ENCODE results near the gene FBXO17. TPM values are rescaled to one million over a fixed set of nuclear protein-coding genes. Genes with fewer than 3 reads are reported as not detected.

FBXO17 gene
- total and polyA plus RNA-seq, 2 experiments from 2014 or later: 41.9 to 49.4 TPM

DNA sequence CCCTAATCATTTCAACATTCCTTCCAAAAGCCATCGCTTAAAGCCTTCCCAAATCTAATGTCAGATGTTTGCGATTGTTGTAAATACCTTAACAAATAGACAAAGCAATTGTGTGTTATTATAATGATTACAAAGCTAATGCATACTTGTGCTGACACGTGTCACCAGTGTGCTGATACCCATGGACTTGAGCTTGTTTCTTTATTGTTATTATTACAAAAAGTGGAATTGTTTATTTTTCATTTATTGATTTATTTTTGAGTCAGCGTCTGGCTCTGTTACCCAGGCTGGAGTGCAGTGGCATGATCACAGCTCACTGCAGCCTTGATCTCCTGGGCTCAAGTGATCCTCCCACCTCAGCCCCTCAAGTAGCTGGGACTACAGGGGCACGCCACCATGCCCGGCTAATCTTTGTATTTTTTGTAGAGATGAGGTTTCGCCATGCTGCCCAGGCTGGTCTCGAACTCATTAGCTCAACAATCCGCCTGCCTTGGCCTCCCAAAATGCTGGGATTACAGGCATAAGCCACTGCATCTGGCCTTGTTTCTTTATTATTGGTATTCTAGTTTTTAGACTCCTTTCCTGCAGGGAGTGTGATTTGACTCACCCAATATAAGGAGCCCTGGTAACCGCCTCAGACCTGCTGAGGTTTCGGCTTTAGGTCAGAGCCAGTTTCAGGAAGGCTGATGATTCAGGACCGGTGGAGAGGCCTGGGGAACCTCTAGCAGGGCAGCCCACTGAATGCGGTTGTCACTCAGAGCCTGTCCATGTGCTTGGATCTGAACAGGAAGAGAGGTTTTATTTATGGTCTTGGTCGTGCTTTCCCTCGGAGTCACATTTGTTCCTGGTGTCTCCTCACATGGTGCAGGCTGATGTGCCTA lies 2.1 kb upstream of the FBXO17 start:
- no peak for TF ChIP-seq EZH2 (IDR thresholded peaks at IDR 0.05; ENCODE audit: borderline replicate concordance)
- Histone ChIP-seq H2AFZ (no peak overlapping the region), H3K4me3 (no peak overlapping the region), H3K4me1 (ENCODE audit: insufficient read depth) (peaks cover 24% of the 10 kb centered on the region), H3K4me2 (peak overlapping the region; percentile 79), H3K79me2 (peaks cover 20% of the 10 kb centered on the region), H3K9me3 (ENCODE audit: low read depth) (no peaks in the 10 kb centered on the region), H3K27ac (peak overlapping the region; percentile 99), H3K36me3 (replicated peaks; ENCODE audit: insufficient read depth, low read depth) (no peaks in the 10 kb centered on the region), H3K27me3 (no peaks in the 10 kb centered on the region), H3K9me2 (replicated peaks; ENCODE audit: insufficient read depth) (no peaks in the 10 kb centered on the region), H4K20me1 (ENCODE audit: insufficient read depth, poor library complexity, severe bottlenecking) (no peaks in the 10 kb centered on the region)
- peak; percentile 53 for DNase-seq (ENCODE audit: low spot score)
- 62% methylated on average over 15 of the region's 15 CpGs for WGBS (ENCODE audit: low lambda C conversion rate, missing lambda C conversion rate)

DNA sequence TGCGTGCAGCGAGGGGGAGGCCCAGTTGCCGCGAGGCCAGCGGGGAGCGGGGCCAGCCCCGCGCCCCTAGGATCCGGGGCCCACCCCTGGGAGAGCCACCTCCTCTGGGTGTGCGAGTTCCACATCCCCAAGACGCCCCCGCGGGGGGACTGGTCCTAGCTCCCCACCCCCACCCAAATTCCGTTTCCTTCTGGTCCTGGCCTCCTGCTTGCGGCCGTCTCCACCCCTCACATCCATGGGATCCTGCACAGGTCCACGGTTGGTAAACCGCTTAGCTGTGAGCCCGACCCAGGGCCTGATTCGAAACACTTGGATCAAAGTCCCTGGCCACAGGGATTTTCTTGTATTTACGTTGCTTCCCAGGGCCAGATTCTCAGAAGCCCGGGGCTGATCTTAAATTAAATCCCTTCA lies 324 bp upstream of the FBXO17 start:
- Histone ChIP-seq H3K4me1 (ENCODE audit: insufficient read depth) (peaks cover 24% of the 10 kb centered on the region), H3K79me2 (peaks cover 38% of the 10 kb centered on the region), H4K20me1 (ENCODE audit: insufficient read depth, poor library complexity, severe bottlenecking) (no peaks in the 10 kb centered on the region), H3K27me3 (no peaks in the 10 kb centered on the region), H3K9me2 (replicated peaks; ENCODE audit: insufficient read depth) (no peaks in the 10 kb centered on the region), H3K27ac (peak overlapping the region; percentile 99), H2AFZ (peak overlapping the region; percentile 55), H3K9me3 (ENCODE audit: low read depth) (no peaks in the 10 kb centered on the region), H3K36me3 (replicated peaks; ENCODE audit: insufficient read depth, low read depth) (no peaks in the 10 kb centered on the region), H3K4me3 (peak overlapping the region; percentile 4), H3K4me2 (peak overlapping the region; percentile 79)
- peak; percentile 70 for DNase-seq (ENCODE audit: low spot score)
- TF ChIP-seq, protein P1, sequence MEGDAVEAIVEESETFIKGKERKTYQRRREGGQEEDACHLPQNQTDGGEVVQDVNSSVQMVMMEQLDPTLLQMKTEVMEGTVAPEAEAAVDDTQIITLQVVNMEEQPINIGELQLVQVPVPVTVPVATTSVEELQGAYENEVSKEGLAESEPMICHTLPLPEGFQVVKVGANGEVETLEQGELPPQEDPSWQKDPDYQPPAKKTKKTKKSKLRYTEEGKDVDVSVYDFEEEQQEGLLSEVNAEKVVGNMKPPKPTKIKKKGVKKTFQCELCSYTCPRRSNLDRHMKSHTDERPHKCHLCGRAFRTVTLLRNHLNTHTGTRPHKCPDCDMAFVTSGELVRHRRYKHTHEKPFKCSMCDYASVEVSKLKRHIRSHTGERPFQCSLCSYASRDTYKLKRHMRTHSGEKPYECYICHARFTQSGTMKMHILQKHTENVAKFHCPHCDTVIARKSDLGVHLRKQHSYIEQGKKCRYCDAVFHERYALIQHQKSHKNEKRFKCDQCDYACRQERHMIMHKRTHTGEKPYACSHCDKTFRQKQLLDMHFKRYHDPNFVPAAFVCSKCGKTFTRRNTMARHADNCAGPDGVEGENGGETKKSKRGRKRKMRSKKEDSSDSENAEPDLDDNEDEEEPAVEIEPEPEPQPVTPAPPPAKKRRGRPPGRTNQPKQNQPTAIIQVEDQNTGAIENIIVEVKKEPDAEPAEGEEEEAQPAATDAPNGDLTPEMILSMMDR (IDR thresholded peaks at IDR 0.05; ENCODE audit: poor library complexity): no peak
- TF ChIP-seq EZH2phosphoT487 (IDR thresholded peaks at IDR 0.05; ENCODE audit: low read depth, severe bottlenecking, unreplicated experiment): no peak
- no peak for TF ChIP-seq EZH2 (IDR thresholded peaks at IDR 0.05; ENCODE audit: borderline replicate concordance)
- WGBS (ENCODE audit: low lambda C conversion rate, missing lambda C conversion rate): 8% methylated on average over 8 of the region's 22 CpGs

DNA sequence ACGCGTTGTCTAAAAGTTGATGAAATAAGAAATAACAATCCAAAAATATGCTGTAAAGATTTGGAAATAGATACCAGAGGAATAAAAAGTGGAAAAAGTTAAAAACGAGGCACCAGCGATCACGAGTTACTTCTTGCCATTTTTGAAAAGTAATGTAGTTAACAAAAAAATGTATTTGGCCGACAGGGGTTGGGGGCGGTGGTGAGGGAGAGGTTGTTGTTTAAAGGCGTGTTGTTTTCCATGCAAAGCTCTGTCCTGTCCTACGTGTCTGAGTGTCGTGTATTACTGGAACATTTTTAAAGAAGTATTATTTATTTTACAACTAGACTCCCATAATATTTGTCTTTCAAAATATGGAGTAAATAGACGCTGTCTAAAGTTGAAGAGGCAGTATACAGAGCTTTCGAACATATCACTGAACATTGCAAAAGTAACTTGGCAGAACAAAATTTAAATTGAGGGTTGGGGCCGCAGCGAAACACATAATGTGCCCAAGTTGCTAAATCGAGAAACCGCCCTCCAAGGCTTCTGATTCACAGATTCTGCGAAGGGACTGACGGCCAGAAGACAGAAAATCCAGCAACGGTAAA lies 823 bp downstream of the FBXO17 start:
- peak; percentile 19 for DNase-seq (ENCODE audit: low spot score)

More for the DNA sequence above, 823 bp downstream of the FBXO17 start:
- peak overlapping the region; percentile 99 for H3K27ac ChIP-seq
- 18% methylated on average over 19 of the region's 19 CpGs for WGBS (ENCODE audit: low lambda C conversion rate, missing lambda C conversion rate)
- TF ChIP-seq EZH2 (IDR thresholded peaks at IDR 0.05; ENCODE audit: borderline replicate concordance) (no peak), EZH2phosphoT487 (IDR thresholded peaks at IDR 0.05; ENCODE audit: low read depth, severe bottlenecking, unreplicated experiment) (no peak)
- TF ChIP-seq, protein P1 (IDR thresholded peaks at IDR 0.05; ENCODE audit: poor library complexity): no peak
- no peaks in the 10 kb centered on the region for H3K27me3 ChIP-seq
- peak overlapping the region; percentile 79 for H3K4me2 ChIP-seq
- no peaks in the 10 kb centered on the region for H4K20me1 ChIP-seq (ENCODE audit: insufficient read depth, poor library complexity, severe bottlenecking)
- H3K9me2 ChIP-seq (replicated peaks; ENCODE audit: insufficient read depth): no peaks in the 10 kb centered on the region
- H3K4me1 ChIP-seq (ENCODE audit: insufficient read depth): peaks cover 24% of the 10 kb centered on the region
- peaks cover 49% of the 10 kb centered on the region for H3K79me2 ChIP-seq
- H2AFZ ChIP-seq: peak overlapping the region; percentile 49
- peak overlapping the region; percentile 71 for H3K4me3 ChIP-seq
- no peaks in the 10 kb centered on the region for H3K36me3 ChIP-seq (replicated peaks; ENCODE audit: insufficient read depth, low read depth)
- H3K9me3 ChIP-seq (ENCODE audit: low read depth): no peaks in the 10 kb centered on the region
